HG02840 (cell line): ENCODE results near the gene TGDS.
"Not testable (repeated sequence)": the region's sequence is repeated elsewhere in the genome, so short reads cannot be mapped to it uniquely, and the experiment has no call there.

ENCODE experiments used
- ATAC-seq: cut with Tn5 transposase; IDR thresholded peaks from one replicate; pipeline ENCODE4 v1.9.1; 2021; ENCODE audit warnings: mild to moderate bottlenecking, moderate library complexity, moderate number of reproducible peaks; ENCODE audit not compliant: unreplicated experiment, low FRiP score

The TGDS gene, protein sequence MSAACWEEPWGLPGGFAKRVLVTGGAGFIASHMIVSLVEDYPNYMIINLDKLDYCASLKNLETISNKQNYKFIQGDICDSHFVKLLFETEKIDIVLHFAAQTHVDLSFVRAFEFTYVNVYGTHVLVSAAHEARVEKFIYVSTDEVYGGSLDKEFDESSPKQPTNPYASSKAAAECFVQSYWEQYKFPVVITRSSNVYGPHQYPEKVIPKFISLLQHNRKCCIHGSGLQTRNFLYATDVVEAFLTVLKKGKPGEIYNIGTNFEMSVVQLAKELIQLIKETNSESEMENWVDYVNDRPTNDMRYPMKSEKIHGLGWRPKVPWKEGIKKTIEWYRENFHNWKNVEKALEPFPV

DNA sequence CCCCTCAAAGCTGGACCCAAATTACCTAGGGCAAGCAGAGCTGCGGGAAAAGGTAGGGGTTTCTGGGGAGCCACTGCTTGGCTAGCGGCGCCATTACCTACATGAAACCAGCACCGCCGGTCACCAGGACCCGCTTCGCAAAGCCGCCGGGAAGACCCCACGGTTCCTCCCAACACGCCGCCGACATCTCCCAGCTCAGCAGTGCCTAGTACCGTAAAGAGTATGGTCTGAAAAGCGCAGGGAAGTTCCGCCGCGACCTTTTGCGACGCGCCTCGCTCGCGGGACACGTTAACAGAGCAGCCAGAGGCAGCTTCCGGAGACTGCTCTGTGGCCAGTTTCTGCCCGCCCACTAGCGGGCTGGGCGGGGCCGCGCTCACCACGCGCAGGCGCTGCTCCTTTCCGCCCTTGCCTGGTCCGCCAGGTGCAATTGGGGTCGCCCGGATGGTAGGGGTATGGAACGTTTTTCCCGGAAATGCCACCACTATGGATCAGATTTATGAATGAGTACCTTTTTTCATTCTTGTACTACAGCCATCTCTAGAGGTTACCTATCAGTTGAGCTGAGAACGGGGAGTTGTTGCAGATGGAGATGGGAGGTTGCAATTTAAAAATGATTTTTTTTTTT, at the start of gene TGDS:
Gene TGDS (minus strand): TSS at position 203 of the 625 bp plus-strand sequence. CDS start 16 bp downstream, at position 187.
- ATAC-seq: peak; percentile 97

GRCh38 chr13:94641409-94641941, 45.5 kb upstream of the TGDS start:
- ATAC-seq: no peak

GRCh38 chr13:94640721-94641120, 44.8 kb upstream of the TGDS start:
- no peak for ATAC-seq

- not testable (repeated sequence) for ATAC-seq
Measured at GRCh38 chr13:94637677-94638076, 41.7 kb upstream of the TGDS start.

DNA sequence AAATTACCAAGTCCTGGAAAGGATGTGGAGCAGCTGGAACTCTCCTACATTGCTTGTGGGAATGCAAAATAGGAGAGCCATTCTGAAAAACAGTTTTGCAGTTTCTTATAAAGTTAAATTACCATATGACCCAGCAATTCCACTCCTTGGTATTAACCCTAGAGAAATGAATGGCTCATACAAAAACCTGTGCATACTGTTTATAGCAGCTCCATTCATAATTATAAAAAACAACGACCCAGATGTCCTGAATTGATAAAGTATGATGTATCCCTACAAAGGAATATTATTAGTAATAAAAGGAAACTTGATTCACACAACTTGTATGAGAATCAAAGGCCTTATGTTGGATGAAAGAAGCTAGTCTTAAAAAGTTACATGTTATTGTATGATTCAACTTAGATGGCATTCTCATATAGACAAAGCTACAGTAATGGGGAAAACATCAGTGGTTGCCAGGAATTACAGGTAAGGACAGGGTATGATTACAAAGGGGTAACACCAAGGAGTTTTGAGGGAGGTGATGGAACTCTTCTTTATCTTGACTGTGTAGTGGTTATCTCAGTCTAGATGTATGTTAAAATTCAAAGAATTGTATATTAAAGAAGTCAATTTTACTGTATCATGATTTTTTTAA, 41.1 kb upstream of the TGDS start:
- no peak for ATAC-seq

- ATAC-seq: not testable (repeated sequence)
Measured at GRCh38 chr13:94636096-94636495, 40.1 kb upstream of the TGDS start.

DNA sequence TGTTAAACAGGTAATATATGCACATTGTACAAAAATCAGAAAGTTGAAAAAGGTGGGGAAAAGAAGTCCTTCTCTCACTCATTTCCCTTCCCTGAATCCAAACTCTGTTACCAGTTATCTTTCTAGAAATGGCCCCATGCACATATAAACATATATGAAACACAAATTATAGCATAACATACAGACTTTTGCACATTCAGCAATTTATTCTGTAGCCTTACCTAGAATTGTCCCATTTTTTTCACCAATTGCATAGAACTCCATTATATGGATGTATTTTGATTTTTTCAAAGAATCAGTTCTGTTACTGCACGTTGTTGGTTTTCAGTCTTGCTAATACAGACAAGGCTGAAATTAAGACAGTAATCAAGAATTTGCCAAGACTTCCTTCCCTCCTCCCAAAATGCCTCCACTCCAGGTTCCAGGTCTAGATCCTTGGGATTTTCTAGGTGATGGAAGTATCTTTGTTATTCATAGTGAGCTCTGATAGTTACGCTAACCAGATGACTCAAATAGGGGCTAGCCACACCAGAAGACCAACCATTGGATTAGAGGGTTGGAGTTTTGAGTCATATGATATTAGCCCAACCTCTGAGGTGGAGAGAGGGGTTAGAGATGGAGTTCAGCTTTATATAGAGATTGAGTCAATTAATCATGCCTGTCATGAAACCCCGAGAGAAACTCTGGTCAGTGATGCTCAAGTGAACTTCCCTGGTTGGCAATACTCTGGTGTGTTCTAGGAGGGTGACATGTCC, 36.5 kb upstream of the TGDS start:
- ATAC-seq: no peak

GRCh38 chr13:94630858-94631257, 34.9 kb upstream of the TGDS start:
- no peak for ATAC-seq

- no peak for ATAC-seq
Measured at GRCh38 chr13:94623316-94623715, 27.4 kb upstream of the TGDS start.

DNA sequence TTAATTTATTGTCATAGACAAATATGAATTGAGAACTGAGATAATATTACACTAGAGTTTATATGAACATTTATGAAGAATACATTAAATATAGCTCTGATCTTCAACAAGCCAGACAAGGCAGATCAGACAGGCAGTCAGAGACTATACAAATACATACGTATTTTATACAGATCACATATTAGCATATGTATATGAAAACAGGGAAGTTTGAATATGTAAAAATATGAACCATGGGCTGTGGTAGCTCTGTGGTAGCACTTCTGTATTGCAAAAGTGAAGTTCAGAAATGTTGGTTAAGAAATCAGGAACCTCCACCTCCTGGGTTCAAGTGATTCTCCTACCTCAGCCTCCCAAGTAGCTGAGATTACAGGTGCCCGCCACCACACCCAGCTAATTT, 26.4 kb upstream of the TGDS start:
- no peak for ATAC-seq

- no peak for ATAC-seq
Measured at GRCh38 chr13:94620286-94620896, 24.4 kb upstream of the TGDS start.

DNA sequence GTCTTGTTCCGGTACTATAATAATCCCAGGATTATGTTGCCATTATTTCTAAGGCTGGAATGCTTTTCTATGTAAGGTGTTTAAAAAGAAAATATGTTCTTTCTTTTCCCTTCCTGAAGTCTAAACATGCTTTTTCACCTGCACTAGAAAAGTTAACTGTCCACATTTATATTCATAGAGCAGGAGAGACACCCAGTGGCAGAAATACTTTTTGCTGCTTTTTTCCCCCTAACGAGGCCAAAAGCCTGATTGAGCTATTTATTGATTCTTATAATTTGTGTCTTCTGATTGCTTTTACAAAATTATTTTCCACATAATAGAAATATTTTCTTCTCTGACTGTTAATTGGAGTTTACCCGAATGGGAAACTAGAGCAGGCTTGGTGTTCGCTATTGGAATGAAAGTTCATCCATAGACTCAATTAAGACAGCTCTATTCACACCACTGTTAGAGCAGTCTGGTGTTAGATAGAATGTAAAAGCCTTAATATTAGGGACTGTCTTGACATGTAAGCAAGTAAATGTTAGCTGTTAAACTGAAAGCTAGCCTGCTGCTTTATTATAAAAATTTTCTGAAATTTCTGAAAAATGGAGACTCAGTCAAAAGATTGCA, 21.5 kb upstream of the TGDS start:
- ATAC-seq: no peak

- ATAC-seq: no peak
Measured at GRCh38 chr13:94613051-94613450, 17.1 kb upstream of the TGDS start.

DNA sequence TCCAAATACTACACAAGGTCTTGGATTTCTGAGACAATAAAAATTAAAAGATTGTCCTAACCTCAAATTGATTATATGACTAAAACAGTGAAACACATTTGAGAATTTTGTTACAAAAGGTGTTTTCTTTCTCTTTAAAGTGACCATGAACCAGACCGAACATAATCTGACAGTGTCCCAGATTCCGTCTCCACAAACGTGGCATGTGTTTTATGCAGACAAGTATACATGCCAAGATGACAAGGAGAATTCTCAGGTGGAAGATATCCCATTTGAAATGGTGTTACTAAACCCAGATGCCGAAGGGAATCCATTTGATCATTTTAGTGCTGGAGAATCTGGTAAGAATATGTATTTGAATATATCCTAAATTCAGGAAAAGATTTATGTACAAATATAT, 16.1 kb upstream of the TGDS start:
- ATAC-seq: no peak

DNA sequence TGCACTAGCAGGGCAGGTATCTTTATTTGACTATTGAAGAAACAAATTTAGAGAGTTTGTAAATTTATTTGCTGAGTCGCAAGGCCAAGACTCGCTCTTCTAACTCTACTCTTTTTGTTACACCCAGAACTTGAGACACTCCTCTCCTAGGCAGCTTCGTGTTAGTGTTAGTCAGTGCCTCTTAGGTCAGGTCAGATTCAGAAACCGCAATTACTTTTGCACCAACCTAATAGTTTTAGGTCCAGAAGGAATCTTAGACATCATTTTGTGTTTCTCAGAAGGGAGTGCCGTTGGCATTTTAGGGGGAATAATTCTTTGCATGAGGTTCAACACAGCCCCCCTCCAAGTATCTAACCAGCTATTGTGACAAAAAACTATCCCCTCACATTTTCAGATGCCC, 14.5 kb upstream of the TGDS start:
- ATAC-seq: no peak

- ATAC-seq: no peak
Measured at GRCh38 chr13:94609196-94609595, 13.2 kb upstream of the TGDS start.

DNA sequence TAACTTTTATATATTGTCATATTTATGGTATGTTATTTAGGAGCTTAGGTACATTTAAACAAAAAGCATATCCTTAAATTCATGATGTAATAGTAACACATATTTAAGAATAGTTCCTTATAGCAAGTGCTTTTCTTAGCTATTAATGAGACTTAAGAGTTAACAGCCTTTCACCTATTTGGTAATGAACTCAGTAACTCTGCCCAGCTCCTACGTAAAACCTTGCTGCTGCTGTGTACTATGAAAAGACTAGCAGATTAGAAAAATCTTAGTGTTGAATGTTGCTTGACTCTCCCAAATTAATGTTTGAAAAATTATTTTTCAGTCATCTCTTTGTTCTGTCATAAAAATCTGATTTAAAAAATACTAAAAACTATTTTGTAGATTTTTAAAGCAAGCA, 12.6 kb upstream of the TGDS start:
- no peak for ATAC-seq

GRCh38 chr13:94607939-94608338, 12.0 kb upstream of the TGDS start:
- ATAC-seq: no peak

- ATAC-seq: no peak
Measured at GRCh38 chr13:94607056-94607455, 11.1 kb upstream of the TGDS start.

DNA sequence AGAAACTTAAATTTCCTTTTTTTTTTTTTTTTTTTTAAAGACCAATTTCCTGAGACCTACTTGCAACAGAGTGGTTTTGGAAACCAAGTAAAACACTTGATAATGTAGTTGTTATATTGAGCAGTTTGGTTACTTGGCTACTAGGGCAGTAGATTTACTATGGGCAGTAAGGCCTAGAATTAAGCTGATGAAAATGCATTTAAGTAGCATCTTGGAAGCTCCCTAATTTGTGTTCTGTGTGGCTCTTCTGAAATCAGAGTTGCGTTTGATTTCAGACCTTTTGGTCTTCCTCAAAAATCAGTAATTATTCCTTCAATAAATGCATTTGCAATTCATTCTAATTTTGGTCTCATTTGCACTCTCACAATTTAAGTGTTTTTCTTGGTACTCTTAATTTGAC, 6.5 kb upstream of the TGDS start:
- ATAC-seq: no peak
